H9 (cell line): ENCODE results near the gene DSCAM. TPM values are rescaled to one million over a fixed set of nuclear protein-coding genes. Genes with fewer than 3 reads are reported as not detected.
A peak's percentile ranks its signal among the peaks of the same experiment; 100 is the strongest.

Experiments
- DNase-seq: peaks from one replicate; pipeline ENCODE4 v3.0.0-alpha.2; 2017
- H2AFZ ChIP-seq: one replicate; pipeline ENCODE4 v1.6.1; 2013; ENCODE audit warnings: mild to moderate bottlenecking, low read length, control low read depth, moderate library complexity
- H2AK5ac ChIP-seq: 2 replicates; pipeline ENCODE4 v1.6.1; 2013; ENCODE audit warnings: low read length, control low read depth, mixed read lengths; ENCODE audit not compliant: insufficient read length
- H2BK120ac ChIP-seq: one replicate; pipeline ENCODE4 v1.6.1; 2013; ENCODE audit warnings: low read depth, mild to moderate bottlenecking, low read length, control low read depth, inconsistent platforms; ENCODE audit not compliant: poor library complexity, severe bottlenecking
- H2BK12ac ChIP-seq: 2 replicates; pipeline ENCODE4 v1.6.1; 2013; ENCODE audit warnings: low read length, control low read depth, mixed read lengths, low read depth; ENCODE audit not compliant: insufficient read length
- H2BK15ac ChIP-seq: 2 replicates; pipeline ENCODE4 v1.6.1; 2013; ENCODE audit warnings: low read depth, low read length, control low read depth
- H2BK20ac ChIP-seq: one replicate; pipeline ENCODE4 v1.6.1; 2013; ENCODE audit warnings: low read depth, mild to moderate bottlenecking, low read length, control low read depth, inconsistent platforms; ENCODE audit not compliant: poor library complexity, severe bottlenecking
- H2BK5ac ChIP-seq: 2 replicates; pipeline ENCODE4 v1.6.1; 2013; ENCODE audit warnings: low read length, control low read depth, mixed read lengths; ENCODE audit not compliant: insufficient read length
- H3K14ac ChIP-seq: 2 replicates; pipeline ENCODE4 v1.6.1; 2013; ENCODE audit warnings: low read length, control low read depth; ENCODE audit not compliant: insufficient read depth
- H3K18ac ChIP-seq: 2 replicates; pipeline ENCODE4 v1.6.1; 2013; ENCODE audit warnings: low read depth, mild to moderate bottlenecking, mixed read lengths, low read length, control low read depth; ENCODE audit not compliant: insufficient read length
- H3K23ac ChIP-seq: 2 replicates; pipeline ENCODE4 v1.6.1; 2013; ENCODE audit warnings: low read length, control low read depth, mixed read lengths, low read depth; ENCODE audit not compliant: insufficient read length
- H3K23me2 ChIP-seq: 2 replicates; pipeline ENCODE4 v1.6.1; 2013; ENCODE audit warnings: low read depth, mild to moderate bottlenecking, mixed read lengths, low read length, control low read depth; ENCODE audit not compliant: insufficient read length, poor library complexity, severe bottlenecking
- H3K27ac ChIP-seq: 2 replicates; pipeline ENCODE4 v1.5.1; 2013; ENCODE audit warnings: low read length, control low read depth, mixed read lengths, low read depth; ENCODE audit not compliant: insufficient read length
- H3K27me3 ChIP-seq: 2 replicates; pipeline ENCODE4 v1.6.1; 2013; ENCODE audit warnings: low read length, control low read depth, inconsistent platforms; ENCODE audit not compliant: insufficient read depth
- H3K4ac ChIP-seq: 2 replicates; pipeline ENCODE4 v1.6.1; 2013; ENCODE audit warnings: low read depth, mild to moderate bottlenecking, control low read depth, inconsistent platforms, low read length, moderate library complexity
- H3K4me1 ChIP-seq: 2 replicates; pipeline ENCODE4 v1.6.1; 2013; ENCODE audit warnings: low read length, control low read depth, inconsistent platforms; ENCODE audit not compliant: insufficient read depth
- H3K4me2 ChIP-seq: 2 replicates; pipeline ENCODE4 v1.6.1; 2013; ENCODE audit warnings: low read length, control low read depth, mixed read lengths; ENCODE audit not compliant: insufficient read length, insufficient read depth
- H3K56ac ChIP-seq: 2 replicates; pipeline ENCODE4 v1.6.1; 2013; ENCODE audit warnings: low read depth, mild to moderate bottlenecking, mixed read lengths, low read length, control low read depth; ENCODE audit not compliant: insufficient read length
- H3K79me1 ChIP-seq: 2 replicates; pipeline ENCODE4 v1.6.1; 2013; ENCODE audit warnings: low read depth, mild to moderate bottlenecking, moderate library complexity, low read length, control low read depth, inconsistent platforms; ENCODE audit not compliant: insufficient read depth, poor library complexity, severe bottlenecking
- H3K79me2 ChIP-seq: 2 replicates; pipeline ENCODE4 v1.6.1; 2013; ENCODE audit warnings: low read length, control low read depth, inconsistent platforms; ENCODE audit not compliant: insufficient read depth
- H3K9ac ChIP-seq: 2 replicates; pipeline ENCODE4 v1.6.1; 2013; ENCODE audit warnings: low read length, control low read depth, mixed read lengths; ENCODE audit not compliant: insufficient read length; ENCODE audit errors: extremely low read depth
- H3K9me3 ChIP-seq: one replicate; pipeline ENCODE4 v1.6.1; 2013; ENCODE audit warnings: low read depth, low read length, inconsistent platforms; ENCODE audit not compliant: control insufficient read depth
- H3T11ph ChIP-seq: one replicate; pipeline ENCODE4 v1.6.1; 2013; ENCODE audit warnings: mild to moderate bottlenecking, low read length, control low read depth, inconsistent platforms
- H4K20me1 ChIP-seq: one replicate; pipeline ENCODE4 v1.6.1; 2013; ENCODE audit not compliant: control insufficient read depth, insufficient read length, insufficient read depth
- H4K5ac ChIP-seq: 2 replicates; pipeline ENCODE4 v1.6.1; 2013; ENCODE audit warnings: low read depth, mild to moderate bottlenecking, mixed read lengths, low read length, control low read depth; ENCODE audit not compliant: insufficient read length
- H4K8ac ChIP-seq: replicated peaks from 2 replicates; pipeline ENCODE4 v1.6.1; 2013; ENCODE audit warnings: low read length, control low read depth, mixed read lengths, low read depth; ENCODE audit not compliant: insufficient read length
- H4K91ac ChIP-seq: 2 replicates; pipeline ENCODE4 v1.6.1; 2013; ENCODE audit warnings: low read depth, mild to moderate bottlenecking, moderate library complexity, mixed read lengths, low read length, control low read depth; ENCODE audit not compliant: insufficient read length
- H3K27ac Mint-ChIP-seq, 3 experiments: 2 replicates in 2 of 3; 3 replicates in 1 of 3; pipeline ENCODE4 v1.8.0; 2020 to 2021; ENCODE audit warnings: mixed read lengths in 3 of 3, mild to moderate bottlenecking in 1 of 3, moderate library complexity in 1 of 3
- H3K27me3 Mint-ChIP-seq: 2 replicates; pipeline ENCODE4 v1.8.0; 2021; ENCODE audit warnings: low read depth, mild to moderate bottlenecking, moderate library complexity, mixed read lengths
- H3K36me3 Mint-ChIP-seq, 3 experiments: 2 replicates in 2 of 3; 3 replicates in 1 of 3; pipeline ENCODE4 v1.8.0; 2020 to 2021; ENCODE audit warnings: low read depth in 3 of 3, mixed read lengths in 3 of 3; ENCODE audit not compliant: insufficient read depth in 1 of 3
- H3K4me1 Mint-ChIP-seq, 2 experiments: 2 replicates each; pipeline ENCODE4 v1.8.0; 2020; ENCODE audit warnings: mixed read lengths in 2 of 2
- H3K4me3 Mint-ChIP-seq, 2 experiments: 2 replicates in 1 of 2; 3 replicates in 1 of 2; pipeline ENCODE4 v1.8.0; 2020 to 2021; ENCODE audit warnings: mild to moderate bottlenecking in 2 of 2, mixed read lengths in 2 of 2, moderate library complexity in 1 of 2
- H3K9me3 Mint-ChIP-seq, 2 experiments: 2 replicates in 1 of 2; 3 replicates in 1 of 2; pipeline ENCODE4 v1.8.0; 2020; ENCODE audit warnings: mild to moderate bottlenecking in 2 of 2, mixed read lengths in 2 of 2, moderate library complexity in 1 of 2
- WGBS: extraction: QIAGEN DNeasy Blood & Tissue Kit; methylation state at CpG from one replicate; pipeline ENCODE4 v1.1.7; 2013; ENCODE audit warnings: missing lambda C conversion rate, low lambda C conversion rate, mixed read lengths; ENCODE audit not compliant: insufficient read length; ENCODE audit errors: extremely low coverage; 5-methylcytosine and 5-hydroxymethylcytosine counted together
- total RNA-seq: library from RNA; stranded (reverse); gene quantifications from 2 replicates; pipeline ENCODE4 v1.2.1, GENCODE V29; 2021
- TF ChIP-seq, protein P1 (sequence below): fragments of 200-600 bp; sonication (generic); conservative IDR thresholded peaks from 3 replicates; pipeline ENCODE4 v1.8.0; 2021; ENCODE audit warnings: antibody characterized with exemption, mild to moderate bottlenecking

The DSCAM gene
- total RNA-seq, 1 experiment from 2014 or later = 0.17 TPM

DNA sequence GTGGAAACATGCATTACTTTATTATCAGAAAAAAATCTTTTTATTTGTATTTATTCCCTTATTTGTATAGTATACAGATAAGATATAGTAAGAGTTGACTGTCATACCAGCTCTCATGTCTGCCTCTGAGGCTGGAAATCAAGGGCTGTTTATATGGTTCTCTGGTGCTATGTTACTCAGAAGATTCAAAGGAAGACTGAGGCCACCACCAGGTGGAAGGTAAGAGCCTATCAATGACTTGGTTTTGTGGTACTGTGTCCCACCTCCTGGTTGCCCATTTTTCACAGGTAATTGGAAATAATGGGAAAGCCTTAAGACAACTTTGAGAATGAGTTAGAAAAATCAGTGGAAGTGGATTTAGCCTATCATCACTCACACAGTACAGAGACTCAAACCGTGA lies 342.1 kb downstream of the DSCAM start:
- no peak overlapping the region for H2BK120ac ChIP-seq
- no peak overlapping the region for H2AFZ ChIP-seq
- Mint-ChIP-seq H3K4me1 (no peaks in the 10 kb centered on the region), H3K36me3 (no peaks in the 10 kb centered on the region), H3K27me3 (no peaks in the 10 kb centered on the region), H3K4me3 (no peak overlapping the region), H3K27ac (no peak overlapping the region), H3K9me3 (peaks cover 0 to 3% of the 10 kb centered on the region in 2 experiments; a peak in 2 of 5 replicates)
- no peak overlapping the region for H2BK15ac ChIP-seq
- WGBS = no CpG with 5 or more reads among the region's 1 CpG
- H2BK20ac ChIP-seq = no peak overlapping the region
- no peak overlapping the region for H3K4me2 ChIP-seq
- no peak overlapping the region for H3K9ac ChIP-seq
- H3K18ac ChIP-seq = no peak overlapping the region
- H2AK5ac ChIP-seq = no peak overlapping the region
- no peak overlapping the region for H3K23ac ChIP-seq
- H4K20me1 ChIP-seq = no peaks in the 10 kb centered on the region
- H3K9me3 ChIP-seq = no peaks in the 10 kb centered on the region
- no peaks in the 10 kb centered on the region for H3K27me3 ChIP-seq
- no peak overlapping the region for H4K8ac ChIP-seq
- no peak for DNase-seq
- H3K79me1 ChIP-seq = no peaks in the 10 kb centered on the region
- H4K91ac ChIP-seq = no peak overlapping the region
- no peak overlapping the region for H3K27ac ChIP-seq
- no peaks in the 10 kb centered on the region for H3K4me1 ChIP-seq
- H3T11ph ChIP-seq = no peak overlapping the region
- no peak overlapping the region for H2BK5ac ChIP-seq
- H3K23me2 ChIP-seq = no peaks in the 10 kb centered on the region
- TF ChIP-seq, protein P1, sequence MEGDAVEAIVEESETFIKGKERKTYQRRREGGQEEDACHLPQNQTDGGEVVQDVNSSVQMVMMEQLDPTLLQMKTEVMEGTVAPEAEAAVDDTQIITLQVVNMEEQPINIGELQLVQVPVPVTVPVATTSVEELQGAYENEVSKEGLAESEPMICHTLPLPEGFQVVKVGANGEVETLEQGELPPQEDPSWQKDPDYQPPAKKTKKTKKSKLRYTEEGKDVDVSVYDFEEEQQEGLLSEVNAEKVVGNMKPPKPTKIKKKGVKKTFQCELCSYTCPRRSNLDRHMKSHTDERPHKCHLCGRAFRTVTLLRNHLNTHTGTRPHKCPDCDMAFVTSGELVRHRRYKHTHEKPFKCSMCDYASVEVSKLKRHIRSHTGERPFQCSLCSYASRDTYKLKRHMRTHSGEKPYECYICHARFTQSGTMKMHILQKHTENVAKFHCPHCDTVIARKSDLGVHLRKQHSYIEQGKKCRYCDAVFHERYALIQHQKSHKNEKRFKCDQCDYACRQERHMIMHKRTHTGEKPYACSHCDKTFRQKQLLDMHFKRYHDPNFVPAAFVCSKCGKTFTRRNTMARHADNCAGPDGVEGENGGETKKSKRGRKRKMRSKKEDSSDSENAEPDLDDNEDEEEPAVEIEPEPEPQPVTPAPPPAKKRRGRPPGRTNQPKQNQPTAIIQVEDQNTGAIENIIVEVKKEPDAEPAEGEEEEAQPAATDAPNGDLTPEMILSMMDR = peak; percentile 32; the same call in 2 of the 3 replicates
- no peak overlapping the region for H3K4ac ChIP-seq
- no peak overlapping the region for H4K5ac ChIP-seq
- no peak overlapping the region for H2BK12ac ChIP-seq
- no peak overlapping the region for H3K56ac ChIP-seq
- H3K79me2 ChIP-seq = no peaks in the 10 kb centered on the region
- no peak overlapping the region for H3K14ac ChIP-seq
